ENCODE results near the gene KLHL8.
A peak's percentile ranks its signal among the peaks of the same experiment; 100 is the strongest.

The KLHL8 gene

GRCh38 chr4:87220094-87220822 lies at the start of gene KLHL8:
TSS of gene KLHL8 (minus strand) at chr4:87220618. CDS start at chr4:87195539, 25,079 bp downstream.
- H3K4me2 ChIP-seq = peak within 1 kb of the TSS; percentile 82 to 96 (median 92)
- H4K20me1 ChIP-seq = peaks cover 0 to 40% (median 18%) of the 10 kb centered on the region in 11 experiments; a peak in 15 of 22 replicates
- peaks cover 0 to 12% (median 0%) of the 10 kb centered on the region in 11 experiments; a peak in 3 of 22 replicates for H3K36me3 ChIP-seq
- peak within 1 kb of the TSS; percentile 83 to 99 (median 95) for H3K27ac ChIP-seq
- H3K27me3 ChIP-seq = no peaks in the 10 kb centered on the region
- H3K9me3 ChIP-seq (replicated peaks in 1 of 11) = no peaks in the 10 kb centered on the region
- H3K4me3 ChIP-seq = peak within 1 kb of the TSS; percentile 86 to 99 (median 93)
- no peak for TF ChIP-seq Cebpa-rat (IDR thresholded peaks at IDR 0.05)
- H3K4me1 ChIP-seq = peaks cover 18 to 36% (median 27%) of the 10 kb centered on the region in 10 experiments
- peak within 1 kb of the TSS; percentile 89 to 99 (median 96) for H3K9ac ChIP-seq

GRCh38 chr4:87270144-87270543 lies 49.7 kb upstream of the KLHL8 start:
- H4K20me1 ChIP-seq = no peaks in the 10 kb centered on the region
- no peaks in the 10 kb centered on the region for H3K27me3 ChIP-seq
- no peak overlapping the region for H3K4me2 ChIP-seq
- no peak overlapping the region for H3K27ac ChIP-seq
- H3K4me1 ChIP-seq = 0 out of 20 replicates have a peak, but pooled peaks cover 0 to 5% (median 0%) of the 10 kb centered on the region in 10 experiments
- H3K9me3 ChIP-seq (replicated peaks in 1 of 11) = no peaks in the 10 kb centered on the region
- no peaks in the 10 kb centered on the region for H3K36me3 ChIP-seq
- no peak overlapping the region for H3K4me3 ChIP-seq
- H3K9ac ChIP-seq = no peak overlapping the region
- TF ChIP-seq Cebpa-rat (IDR thresholded peaks at IDR 0.05) = no peak

GRCh38 chr4:87268411-87268810 lies 48.0 kb upstream of the KLHL8 start:
- no peak overlapping the region for H3K4me2 ChIP-seq
- H3K4me3 ChIP-seq = no peak overlapping the region
- H4K20me1 ChIP-seq = no peaks in the 10 kb centered on the region
- H3K27ac ChIP-seq = no peak overlapping the region
- H3K9ac ChIP-seq = no peak overlapping the region
- H3K27me3 ChIP-seq = no peaks in the 10 kb centered on the region
- H3K4me1 ChIP-seq = peaks cover 10 to 14% (median 12%) of the 10 kb centered on the region in 10 experiments
- no peaks in the 10 kb centered on the region for H3K9me3 ChIP-seq (replicated peaks in 1 of 11)
- no peak for TF ChIP-seq Cebpa-rat (IDR thresholded peaks at IDR 0.05)
- H3K36me3 ChIP-seq = no peaks in the 10 kb centered on the region

DNA sequence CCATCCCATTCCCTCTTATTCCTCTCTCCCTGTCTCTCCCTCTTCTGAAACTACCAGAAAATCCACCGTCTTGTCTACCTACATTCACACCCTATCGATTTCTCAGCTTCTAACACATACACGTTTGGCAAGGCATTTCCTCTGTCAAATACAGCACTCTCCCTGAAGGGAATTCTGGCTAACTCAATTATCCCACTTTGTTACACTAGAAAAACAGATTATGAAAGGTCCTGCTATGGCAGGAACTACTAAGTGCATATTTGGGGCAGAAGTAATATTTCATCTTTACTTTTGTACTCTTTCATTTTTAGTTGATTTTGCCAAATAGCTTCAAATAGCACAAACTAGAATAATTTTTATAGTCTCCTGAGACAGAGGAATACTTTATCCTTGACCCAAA lies 46.6 kb upstream of the KLHL8 start:
- H3K4me2 ChIP-seq = no peak overlapping the region
- no peak overlapping the region for H3K9ac ChIP-seq
- no peak for TF ChIP-seq Cebpa-rat (IDR thresholded peaks at IDR 0.05)
- no peaks in the 10 kb centered on the region for H4K20me1 ChIP-seq
- H3K27me3 ChIP-seq = no peaks in the 10 kb centered on the region
- H3K36me3 ChIP-seq = no peaks in the 10 kb centered on the region
- no peak overlapping the region for H3K27ac ChIP-seq
- H3K4me1 ChIP-seq = peaks cover 10 to 14% (median 12%) of the 10 kb centered on the region in 10 experiments
- peaks cover 7 to 13% (median 11%) of the 10 kb centered on the region in 11 experiments; a peak in 18 of 22 replicates for H3K9me3 ChIP-seq (replicated peaks in 1 of 11)
- no peak overlapping the region for H3K4me3 ChIP-seq

DNA sequence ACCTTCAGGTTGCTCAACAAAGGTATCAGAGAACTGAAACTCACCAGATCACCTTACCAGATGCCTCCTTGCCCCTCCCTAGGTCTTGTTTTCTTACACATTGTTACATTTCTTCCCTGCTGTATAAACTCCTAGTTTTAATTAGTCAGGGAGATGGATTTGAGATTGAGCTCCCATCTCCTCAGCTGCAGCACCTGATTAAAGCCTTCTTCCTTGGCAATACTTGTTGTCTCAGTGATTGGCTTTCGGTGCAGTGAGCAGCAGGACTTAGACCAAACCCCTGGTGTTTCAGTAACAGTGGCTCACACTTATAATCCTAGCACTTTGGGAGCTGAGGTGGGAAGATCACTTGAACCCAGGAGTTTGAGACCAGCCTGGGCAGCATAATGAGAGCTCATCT lies 42.5 kb upstream of the KLHL8 start:
- H4K20me1 ChIP-seq = no peaks in the 10 kb centered on the region
- no peaks in the 10 kb centered on the region for H3K27me3 ChIP-seq
- H3K4me3 ChIP-seq = no peak overlapping the region
- H3K4me1 ChIP-seq = peaks cover 10 to 14% (median 12%) of the 10 kb centered on the region in 10 experiments
- TF ChIP-seq Cebpa-rat (IDR thresholded peaks at IDR 0.05) = no peak
- H3K27ac ChIP-seq = no peak overlapping the region
- H3K36me3 ChIP-seq = no peaks in the 10 kb centered on the region
- H3K4me2 ChIP-seq = no peak overlapping the region
- no peak overlapping the region for H3K9ac ChIP-seq
- peaks cover 7 to 13% (median 11%) of the 10 kb centered on the region in 11 experiments; a peak in 18 of 22 replicates for H3K9me3 ChIP-seq (replicated peaks in 1 of 11)

DNA sequence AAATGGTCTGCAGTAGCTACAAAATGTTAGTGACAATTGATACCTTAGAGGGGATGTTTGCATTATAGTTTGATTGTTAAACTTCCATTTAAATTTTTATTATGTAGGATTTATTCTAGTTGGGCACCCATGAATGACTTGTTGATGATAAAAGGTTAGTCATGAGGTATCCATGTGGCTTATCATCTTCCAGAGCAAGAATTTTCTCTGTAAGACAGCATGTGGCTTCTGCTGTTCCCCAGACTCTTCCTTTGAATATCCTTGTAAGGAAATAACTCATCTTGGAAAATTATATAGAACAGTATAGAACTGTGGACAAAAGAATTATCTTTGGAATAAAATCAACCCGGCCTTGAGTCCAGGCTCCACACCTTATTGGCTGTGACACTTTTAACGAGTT lies 40.1 kb upstream of the KLHL8 start:
- Histone ChIP-seq H4K20me1 (no peaks in the 10 kb centered on the region), H3K27me3 (no peaks in the 10 kb centered on the region), H3K4me1 (peaks cover 10 to 14% (median 12%) of the 10 kb centered on the region in 10 experiments), H3K4me3 (no peak overlapping the region), H3K36me3 (no peaks in the 10 kb centered on the region; a peak in 1 of 22 replicates), H3K27ac (no peak overlapping the region), H3K4me2 (no peak overlapping the region), H3K9me3 (replicated peaks in 1 of 11) (peaks cover 16 to 30% (median 24%) of the 10 kb centered on the region in 11 experiments), H3K9ac (no peak overlapping the region)
- TF ChIP-seq Cebpa-rat (IDR thresholded peaks at IDR 0.05) = no peak

GRCh38 chr4:87258677-87259076 lies 38.3 kb upstream of the KLHL8 start:
- Histone ChIP-seq H3K27me3 (no peaks in the 10 kb centered on the region), H3K4me1 (peaks cover 2 to 4% (median 2%) of the 10 kb centered on the region in 10 experiments), H4K20me1 (no peaks in the 10 kb centered on the region), H3K9me3 (replicated peaks in 1 of 11) (peaks cover 19 to 38% (median 29%) of the 10 kb centered on the region in 11 experiments), H3K36me3 (no peaks in the 10 kb centered on the region; a peak in 1 of 22 replicates), H3K27ac (no peak overlapping the region), H3K4me3 (no peak overlapping the region), H3K9ac (no peak overlapping the region), H3K4me2 (no peak overlapping the region)
- no peak for TF ChIP-seq Cebpa-rat (IDR thresholded peaks at IDR 0.05)

GRCh38 chr4:87257523-87257922 lies 37.1 kb upstream of the KLHL8 start:
- Histone ChIP-seq H3K4me2 (no peak overlapping the region), H3K4me1 (no peaks in the 10 kb centered on the region), H3K27ac (no peak overlapping the region), H4K20me1 (no peaks in the 10 kb centered on the region), H3K9ac (no peak overlapping the region), H3K4me3 (no peak overlapping the region), H3K27me3 (no peaks in the 10 kb centered on the region), H3K36me3 (no peaks in the 10 kb centered on the region; a peak in 1 of 22 replicates), H3K9me3 (replicated peaks in 1 of 11) (peaks cover 13 to 30% (median 21%) of the 10 kb centered on the region in 11 experiments)
- TF ChIP-seq Cebpa-rat (IDR thresholded peaks at IDR 0.05) = no peak

DNA sequence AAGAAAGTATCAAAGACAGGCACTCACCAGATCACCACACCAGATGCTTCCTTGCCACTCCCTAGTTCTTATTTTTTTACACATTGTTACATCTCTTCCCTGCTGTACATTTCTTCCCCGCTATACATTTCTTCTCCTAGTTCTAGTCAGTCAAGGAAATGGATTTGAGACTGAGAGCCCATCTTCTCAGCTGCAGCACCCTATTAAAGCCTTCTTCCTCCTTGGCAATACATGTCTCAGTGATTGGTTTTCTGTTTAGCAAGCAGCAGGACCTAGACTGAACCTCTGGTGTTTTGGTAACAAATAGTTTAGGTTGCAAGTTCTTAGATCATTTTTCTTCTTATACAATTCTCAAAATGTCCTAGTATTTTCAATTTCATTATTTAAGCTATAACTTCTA lies 35.3 kb upstream of the KLHL8 start:
- no peak for TF ChIP-seq Cebpa-rat (IDR thresholded peaks at IDR 0.05)

More for the DNA sequence above, 35.3 kb upstream of the KLHL8 start:
- no peaks in the 10 kb centered on the region for H4K20me1 ChIP-seq
- H3K4me1 ChIP-seq = no peaks in the 10 kb centered on the region
- no peaks in the 10 kb centered on the region; a peak in 1 of 22 replicates for H3K36me3 ChIP-seq
- no peak overlapping the region for H3K27ac ChIP-seq
- H3K4me3 ChIP-seq = no peak overlapping the region
- H3K4me2 ChIP-seq = no peak overlapping the region
- H3K9ac ChIP-seq = no peak overlapping the region
- H3K27me3 ChIP-seq = no peaks in the 10 kb centered on the region
- H3K9me3 ChIP-seq (replicated peaks in 1 of 11) = peaks cover 13 to 27% (median 20%) of the 10 kb centered on the region in 11 experiments

Data from BLaER1 treated with 17β-estradiol and CSF1 and Interleukin-3, amounts not matched to agents 10 nM and 100 nM (cell line).